Measurements from ENCODE around the gene RASSF3. TPM values are rescaled to one million over a fixed set of nuclear protein-coding genes. Genes with fewer than 3 reads are reported as not detected.
"Not testable (repeated sequence)": the region's sequence is repeated elsewhere in the genome, so short reads cannot be mapped to it uniquely, and the experiment has no call there.

The RASSF3 gene
- total RNA-seq, 2 experiments from 2014 or later = 16.3 to 49.9 TPM

GRCh38 chr12:64653123-64653522 is 42.8 kb downstream of the RASSF3 start:
- ChIA-PET POLR2A (interaction anchor here (1.0 kb wide), 1 partner anchor 10 kb away, joined by 3 read pairs; no protein-coding TSS in a partner anchor), CTCF (ENCODE audit: unreplicated experiment) (no interaction called here)
- TF ChIP-seq, protein P1, sequence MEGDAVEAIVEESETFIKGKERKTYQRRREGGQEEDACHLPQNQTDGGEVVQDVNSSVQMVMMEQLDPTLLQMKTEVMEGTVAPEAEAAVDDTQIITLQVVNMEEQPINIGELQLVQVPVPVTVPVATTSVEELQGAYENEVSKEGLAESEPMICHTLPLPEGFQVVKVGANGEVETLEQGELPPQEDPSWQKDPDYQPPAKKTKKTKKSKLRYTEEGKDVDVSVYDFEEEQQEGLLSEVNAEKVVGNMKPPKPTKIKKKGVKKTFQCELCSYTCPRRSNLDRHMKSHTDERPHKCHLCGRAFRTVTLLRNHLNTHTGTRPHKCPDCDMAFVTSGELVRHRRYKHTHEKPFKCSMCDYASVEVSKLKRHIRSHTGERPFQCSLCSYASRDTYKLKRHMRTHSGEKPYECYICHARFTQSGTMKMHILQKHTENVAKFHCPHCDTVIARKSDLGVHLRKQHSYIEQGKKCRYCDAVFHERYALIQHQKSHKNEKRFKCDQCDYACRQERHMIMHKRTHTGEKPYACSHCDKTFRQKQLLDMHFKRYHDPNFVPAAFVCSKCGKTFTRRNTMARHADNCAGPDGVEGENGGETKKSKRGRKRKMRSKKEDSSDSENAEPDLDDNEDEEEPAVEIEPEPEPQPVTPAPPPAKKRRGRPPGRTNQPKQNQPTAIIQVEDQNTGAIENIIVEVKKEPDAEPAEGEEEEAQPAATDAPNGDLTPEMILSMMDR (conservative IDR thresholded peaks at IDR 0.05; ENCODE audit: low read length) = no peak
- TF ChIP-seq EZH2phosphoT487 (IDR thresholded peaks at IDR 0.05; ENCODE audit: borderline replicate concordance, low read depth, low read length) = no peak
- H2AFZ ChIP-seq (ENCODE audit: low read length) = no peak overlapping the region
- H4K20me1 ChIP-seq (ENCODE audit: insufficient read depth, low read length) = peaks cover 17% of the 10 kb centered on the region
- no peak overlapping the region for H3K4me3 ChIP-seq (ENCODE audit: low read depth, low read length, poor library complexity, severe bottlenecking)
- H3K4me1 ChIP-seq (ENCODE audit: insufficient read depth, low read length, poor library complexity, severe bottlenecking) = peaks cover 37% of the 10 kb centered on the region
- H3K4me2 ChIP-seq (ENCODE audit: low read length) = no peak overlapping the region
- peaks cover 80% of the 10 kb centered on the region for H3K79me2 ChIP-seq (ENCODE audit: insufficient read depth, low read depth, low read length)
- no peak for DNase-seq (ENCODE audit: low spot score)
- no peak overlapping the region for H3K27ac ChIP-seq (ENCODE audit: low read depth, low read length, poor library complexity, severe bottlenecking)
- BruUV-seq (replicated peaks) = no TSS peak
- H3K36me3 ChIP-seq (ENCODE audit: insufficient read depth, low read length) = peaks cover 23% of the 10 kb centered on the region
- no peaks in the 10 kb centered on the region for H3K9me3 ChIP-seq (ENCODE audit: low read length)
- intact Hi-C loops (cut with micrococcal nuclease; ENCODE audit: unreplicated experiment) = no loop called here
- no peaks in the 10 kb centered on the region for H3K9me2 ChIP-seq (ENCODE audit: insufficient read depth, low read length)

DNA sequence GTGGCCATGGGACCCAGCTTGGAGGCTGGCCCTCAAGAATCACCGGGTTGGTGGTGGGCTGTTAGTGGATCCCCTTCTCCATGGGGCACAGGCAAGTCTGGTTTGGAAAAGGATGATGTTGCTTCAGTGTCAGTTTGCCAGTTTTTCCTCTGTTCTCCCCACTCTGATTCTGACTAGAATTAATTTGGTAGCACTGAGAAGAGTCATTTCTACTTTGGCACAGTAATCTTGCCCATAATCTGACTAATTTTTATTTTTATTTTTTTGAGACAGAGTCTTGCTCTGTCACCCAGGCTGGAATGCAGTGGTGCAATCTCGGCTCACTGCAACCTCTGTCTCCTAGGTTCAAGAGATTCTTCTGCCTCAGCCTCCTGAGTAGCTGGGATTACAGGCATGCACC is 43.6 kb downstream of the RASSF3 start:
- POLR2A ChIA-PET = interaction anchor here (1.0 kb wide), 1 partner anchor 10 kb away, joined by 3 read pairs; no protein-coding TSS in a partner anchor
- intact Hi-C loops (cut with micrococcal nuclease; ENCODE audit: unreplicated experiment); H3K9me2 ChIP-seq (ENCODE audit: insufficient read depth, low read length); H3K4me3 ChIP-seq (ENCODE audit: low read depth, low read length, poor library complexity, severe bottlenecking); H3K9me3 ChIP-seq (ENCODE audit: low read length); BruUV-seq (replicated peaks); H3K4me2 ChIP-seq (ENCODE audit: low read length); DNase-seq (ENCODE audit: low spot score); H3K27ac ChIP-seq (ENCODE audit: low read depth, low read length, poor library complexity, severe bottlenecking); H2AFZ ChIP-seq (ENCODE audit: low read length); CTCF ChIA-PET (ENCODE audit: unreplicated experiment): not testable (repeated sequence)
- H3K79me2 ChIP-seq (ENCODE audit: insufficient read depth, low read depth, low read length) = peaks cover 85% of the 10 kb centered on the region
- H3K36me3 ChIP-seq (ENCODE audit: insufficient read depth, low read length) = peaks cover 29% of the 10 kb centered on the region
- peaks cover 45% of the 10 kb centered on the region for H3K4me1 ChIP-seq (ENCODE audit: insufficient read depth, low read length, poor library complexity, severe bottlenecking)
- H4K20me1 ChIP-seq (ENCODE audit: insufficient read depth, low read length) = peaks cover 17% of the 10 kb centered on the region

DNA sequence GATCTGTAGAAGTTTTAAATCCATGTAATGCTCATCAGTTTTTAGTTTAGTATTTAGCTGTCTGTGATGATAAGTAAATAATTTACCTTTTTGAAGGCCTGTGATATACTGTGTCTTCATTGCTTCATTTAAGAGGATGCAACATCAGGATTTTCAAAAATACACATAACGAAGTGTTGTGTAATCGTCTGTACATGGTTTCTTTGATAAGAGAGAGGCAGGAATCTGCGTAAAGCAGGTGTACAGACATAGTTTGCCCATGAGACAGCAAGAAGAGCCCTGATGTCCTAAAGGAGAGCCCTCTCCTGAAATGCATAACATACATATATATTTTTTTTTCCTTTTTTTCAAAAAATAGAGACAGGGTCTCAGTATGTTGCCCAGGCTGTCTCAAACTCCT is 44.8 kb downstream of the RASSF3 start:
- ChIA-PET CTCF (ENCODE audit: unreplicated experiment) (no interaction called here), POLR2A (interaction anchor here (0.6 kb wide), 1 partner anchor 25 kb away, joined by 5 read pairs; no protein-coding TSS in a partner anchor)
- BruUV-seq (replicated peaks) = no TSS peak
- Histone ChIP-seq H2AFZ (ENCODE audit: low read length) (no peak overlapping the region), H3K4me3 (ENCODE audit: low read depth, low read length, poor library complexity, severe bottlenecking) (no peak overlapping the region), H3K4me2 (ENCODE audit: low read length) (no peak overlapping the region), H3K4me1 (ENCODE audit: insufficient read depth, low read length, poor library complexity, severe bottlenecking) (peaks cover 39% of the 10 kb centered on the region), H3K9me2 (ENCODE audit: insufficient read depth, low read length) (no peaks in the 10 kb centered on the region), H3K9me3 (ENCODE audit: low read length) (no peaks in the 10 kb centered on the region), H3K36me3 (ENCODE audit: insufficient read depth, low read length) (peaks cover 27% of the 10 kb centered on the region), H3K27ac (ENCODE audit: low read depth, low read length, poor library complexity, severe bottlenecking) (no peak overlapping the region), H4K20me1 (ENCODE audit: insufficient read depth, low read length) (peaks cover 17% of the 10 kb centered on the region), H3K79me2 (ENCODE audit: insufficient read depth, low read depth, low read length) (peaks cover 82% of the 10 kb centered on the region)
- no peak for DNase-seq (ENCODE audit: low spot score)
- intact Hi-C loops (cut with micrococcal nuclease; ENCODE audit: unreplicated experiment) = no loop called here
- TF ChIP-seq EZH2phosphoT487 (IDR thresholded peaks at IDR 0.05; ENCODE audit: borderline replicate concordance, low read depth, low read length) = no peak
- TF ChIP-seq, protein P1 (conservative IDR thresholded peaks at IDR 0.05; ENCODE audit: low read length) = no peak

Data from OCI-LY7 (cell line).